C4-2B (cell line): ENCODE data around the gene FAM110C.

Source experiments
- ZFX ChIP-seq: fragments of 450-650 bp; IDR thresholded peaks from 2 replicates; pipeline ENCODE4 v1.6.1; 2017
- TF ChIP-seq, protein P1 (sequence below): fragments of 450-650 bp; conservative IDR thresholded peaks from 2 replicates; pipeline ENCODE4 v1.5.1; 2017; ENCODE audit warnings: mild to moderate bottlenecking

DNA sequence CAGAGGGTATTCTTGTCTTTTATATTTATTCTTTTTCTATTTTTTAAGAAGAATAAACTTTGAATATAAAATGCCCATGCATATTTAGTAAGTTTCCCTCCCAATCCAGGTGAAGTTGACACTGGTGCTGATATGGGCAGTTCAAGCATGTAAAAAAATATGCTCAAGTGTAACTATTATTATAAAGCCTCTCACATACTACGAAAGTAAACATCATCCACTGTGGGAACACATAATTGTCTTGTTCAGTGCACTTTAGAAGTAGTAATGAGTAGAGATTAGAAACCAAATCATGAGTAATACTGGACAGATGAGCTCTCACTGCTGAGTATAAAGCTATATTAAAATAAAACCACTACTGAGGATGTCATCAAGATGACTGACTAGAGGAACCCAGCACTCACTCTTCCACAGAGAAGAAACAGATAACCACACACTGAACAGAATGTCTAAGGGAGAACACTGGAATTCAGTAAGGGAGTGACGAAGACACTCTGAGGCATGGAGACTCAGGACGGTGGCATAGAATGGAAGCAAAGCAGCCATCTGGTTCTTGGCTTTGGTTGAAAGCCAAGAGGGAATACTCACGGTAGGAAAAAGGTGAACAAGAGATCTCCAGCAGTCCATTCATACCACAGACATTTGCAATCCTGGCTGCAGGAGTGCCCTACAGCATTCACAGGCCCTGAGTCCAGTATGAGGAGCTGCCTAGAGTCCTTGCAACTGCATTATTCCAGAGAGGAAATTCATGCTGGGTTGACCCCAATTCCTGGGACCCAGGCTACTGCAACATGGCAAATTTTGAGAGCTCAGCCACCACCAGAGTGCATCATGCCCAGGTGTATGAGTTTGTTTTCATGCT lies 9.5 kb upstream of the FAM110C start:
- TF ChIP-seq, protein P1, sequence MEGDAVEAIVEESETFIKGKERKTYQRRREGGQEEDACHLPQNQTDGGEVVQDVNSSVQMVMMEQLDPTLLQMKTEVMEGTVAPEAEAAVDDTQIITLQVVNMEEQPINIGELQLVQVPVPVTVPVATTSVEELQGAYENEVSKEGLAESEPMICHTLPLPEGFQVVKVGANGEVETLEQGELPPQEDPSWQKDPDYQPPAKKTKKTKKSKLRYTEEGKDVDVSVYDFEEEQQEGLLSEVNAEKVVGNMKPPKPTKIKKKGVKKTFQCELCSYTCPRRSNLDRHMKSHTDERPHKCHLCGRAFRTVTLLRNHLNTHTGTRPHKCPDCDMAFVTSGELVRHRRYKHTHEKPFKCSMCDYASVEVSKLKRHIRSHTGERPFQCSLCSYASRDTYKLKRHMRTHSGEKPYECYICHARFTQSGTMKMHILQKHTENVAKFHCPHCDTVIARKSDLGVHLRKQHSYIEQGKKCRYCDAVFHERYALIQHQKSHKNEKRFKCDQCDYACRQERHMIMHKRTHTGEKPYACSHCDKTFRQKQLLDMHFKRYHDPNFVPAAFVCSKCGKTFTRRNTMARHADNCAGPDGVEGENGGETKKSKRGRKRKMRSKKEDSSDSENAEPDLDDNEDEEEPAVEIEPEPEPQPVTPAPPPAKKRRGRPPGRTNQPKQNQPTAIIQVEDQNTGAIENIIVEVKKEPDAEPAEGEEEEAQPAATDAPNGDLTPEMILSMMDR: no peak
- no peak for TF ChIP-seq ZFX
